HG03060 (cell line): Measurements from ENCODE around the gene GYPC.
"Not testable (repeated sequence)": the region's sequence is repeated elsewhere in the genome, so short reads cannot be mapped to it uniquely, and the experiment has no call there.

Experiments used
- ATAC-seq: cut with Tn5 transposase; IDR thresholded peaks from one replicate; pipeline ENCODE4 v1.9.1; 2021; ENCODE audit warnings: low read depth, moderate number of reproducible peaks; ENCODE audit not compliant: unreplicated experiment

The GYPC gene, protein sequence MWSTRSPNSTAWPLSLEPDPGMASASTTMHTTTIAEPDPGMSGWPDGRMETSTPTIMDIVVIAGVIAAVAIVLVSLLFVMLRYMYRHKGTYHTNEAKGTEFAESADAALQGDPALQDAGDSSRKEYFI

DNA sequence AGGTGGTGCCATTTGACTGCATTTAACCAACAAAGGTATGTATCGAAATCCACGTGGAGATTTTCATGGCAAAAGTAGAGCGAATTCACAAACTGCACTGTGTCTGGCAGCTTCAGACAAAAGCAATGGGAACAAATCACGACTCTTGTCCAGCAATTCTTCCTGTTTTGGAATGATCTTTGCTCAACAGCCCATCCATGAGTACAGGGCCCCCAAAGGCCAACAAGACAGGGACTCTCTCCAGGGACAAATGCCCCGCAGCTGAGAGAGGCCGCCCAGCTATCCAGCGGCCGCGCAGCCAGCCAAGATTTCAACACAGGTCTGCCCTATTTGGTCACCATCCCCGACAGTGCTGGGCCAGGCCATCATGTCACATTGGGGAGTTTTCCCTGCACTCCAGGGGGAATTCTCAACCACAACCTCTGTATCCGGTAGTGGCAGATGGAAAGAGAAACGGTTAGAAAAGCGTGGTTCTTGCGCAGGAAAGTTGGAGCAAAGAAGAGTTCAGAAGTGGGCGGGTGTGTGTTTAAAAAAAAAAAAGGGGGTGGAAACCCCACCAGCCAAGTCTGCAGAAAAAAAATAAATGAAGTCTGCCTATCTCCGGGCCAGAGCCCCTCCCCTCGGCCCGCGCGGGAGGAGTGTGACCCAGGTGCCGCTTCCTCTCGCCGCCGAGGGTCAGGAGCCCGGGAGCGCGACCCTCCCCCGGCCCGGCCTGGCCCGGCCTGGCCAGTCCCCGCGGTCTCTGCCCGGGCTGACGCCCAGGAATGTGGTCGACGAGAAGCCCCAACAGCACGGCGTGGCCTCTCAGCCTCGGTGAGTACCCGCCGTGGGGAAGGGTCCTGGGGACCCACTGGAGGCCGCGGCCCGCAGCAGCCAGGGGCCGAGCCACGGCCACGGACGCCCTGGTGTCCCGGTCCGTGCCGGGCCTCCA, at the start of gene GYPC:
TSS of gene GYPC (plus strand) at position 659 of the 931 bp plus-strand sequence. CDS start at position 765, 106 bp downstream.
- peak; percentile 23 for ATAC-seq

DNA sequence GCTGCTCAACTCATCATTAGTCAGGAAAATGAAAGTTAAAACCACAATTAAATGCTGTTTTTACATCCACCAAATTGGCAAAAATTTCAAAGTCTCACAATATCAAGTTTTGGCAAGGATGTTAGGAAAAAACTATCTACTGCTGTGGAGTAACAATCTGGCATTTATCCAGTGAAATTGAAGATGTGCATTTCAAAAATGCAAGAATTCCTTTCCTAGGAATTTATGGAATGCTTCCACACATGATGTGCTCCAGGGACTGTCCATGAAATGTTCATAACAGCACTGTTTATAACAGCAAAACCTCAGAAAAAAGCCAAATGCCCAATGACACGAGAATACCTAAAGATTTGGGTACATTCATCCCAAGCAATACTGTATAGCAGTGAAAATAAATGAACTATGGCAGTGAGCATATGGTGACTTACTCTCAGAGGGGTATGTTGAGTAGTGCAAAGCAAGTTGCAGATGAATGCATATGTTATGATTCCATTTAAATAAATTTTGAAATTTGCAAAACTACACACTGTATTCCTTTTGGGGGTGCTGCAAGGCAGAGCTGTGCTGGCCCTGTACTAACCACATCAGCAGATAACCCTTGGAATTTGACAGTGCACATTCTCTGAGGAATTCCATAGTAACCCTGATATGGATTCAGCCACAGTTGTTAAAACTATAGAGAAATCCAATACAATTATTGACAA, 41.3 kb upstream of the GYPC start:
- no peak for ATAC-seq

DNA sequence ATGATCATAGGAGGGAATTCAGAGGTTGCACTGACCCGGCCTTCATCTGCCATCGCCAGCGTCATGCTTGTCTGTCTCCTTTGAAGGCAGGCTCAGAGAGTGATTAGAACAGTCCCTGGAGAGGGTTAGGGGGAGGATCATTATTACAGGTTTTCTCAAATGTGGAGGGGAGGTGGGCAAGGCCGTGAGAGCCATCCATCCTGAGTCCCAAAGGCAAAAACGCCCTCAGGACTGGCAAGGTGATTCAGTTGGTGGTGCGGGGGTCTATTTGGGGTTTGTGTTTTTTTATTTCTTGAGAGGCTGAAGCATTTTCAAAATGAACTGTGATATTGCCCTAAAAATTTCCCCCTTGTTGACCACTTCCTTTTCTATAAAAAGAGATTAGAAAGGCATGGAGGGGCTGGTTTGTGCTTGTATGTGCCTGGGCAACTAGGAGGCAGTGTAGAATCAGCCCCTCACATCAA, 39.3 kb upstream of the GYPC start:
- no peak for ATAC-seq

DNA sequence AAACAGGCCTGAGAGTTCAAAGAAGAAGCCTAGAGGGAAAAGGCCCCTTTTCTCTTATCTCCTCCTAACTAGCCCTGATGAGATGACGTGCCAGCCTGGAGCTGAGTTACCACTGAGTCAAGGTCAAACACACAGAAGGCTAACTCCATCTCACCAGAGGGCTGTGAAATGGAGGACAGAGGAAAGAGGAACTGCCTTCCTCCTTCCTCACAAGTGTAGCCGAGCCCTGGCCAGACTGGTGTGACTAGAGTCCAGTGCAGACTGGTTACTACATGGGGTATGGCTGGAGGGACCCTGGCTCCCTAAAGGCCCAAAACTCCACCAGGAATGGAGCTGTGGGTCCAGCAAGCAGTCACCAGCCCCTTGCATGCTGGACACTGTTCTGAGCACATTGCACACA, 35.7 kb upstream of the GYPC start:
- no peak for ATAC-seq

DNA sequence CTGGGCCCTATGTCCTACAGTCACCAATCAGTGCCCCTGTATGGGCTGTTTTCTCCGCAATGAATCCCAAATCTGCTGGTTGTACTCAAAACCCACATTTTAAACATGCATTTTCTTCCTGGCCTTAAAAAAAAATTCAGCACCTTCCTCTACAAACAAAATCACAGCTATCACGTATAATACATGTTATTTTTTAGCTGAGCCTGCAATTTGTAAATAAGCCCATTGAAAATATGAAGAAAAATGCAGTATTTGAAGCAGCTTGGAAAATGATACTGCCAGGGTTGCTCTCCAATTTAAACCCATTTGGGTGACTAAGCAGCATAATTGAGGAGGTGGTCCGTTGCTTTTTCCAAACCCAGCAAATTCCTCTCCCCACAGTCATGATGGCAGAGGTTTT, 33.0 kb upstream of the GYPC start:
- no peak for ATAC-seq

DNA sequence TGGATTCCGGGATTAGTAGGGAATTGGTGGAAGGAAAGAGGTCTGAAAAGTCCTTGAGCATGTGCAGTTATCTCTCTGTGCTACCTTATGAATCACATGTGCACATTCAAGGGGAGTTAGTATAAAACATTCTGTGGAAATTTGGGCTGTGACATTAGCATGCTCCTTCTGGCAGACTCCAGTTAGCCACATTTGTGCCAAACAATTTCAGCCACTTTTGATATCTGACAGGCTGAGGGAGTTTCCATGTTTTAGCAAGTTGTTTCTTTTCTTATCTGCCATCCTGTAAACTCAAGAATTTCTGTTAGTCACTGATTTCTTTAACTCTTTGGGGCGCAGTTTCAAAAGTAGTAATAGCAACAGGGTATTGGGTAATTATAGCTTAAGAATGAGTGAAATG, 28.3 kb upstream of the GYPC start:
- no peak for ATAC-seq

DNA sequence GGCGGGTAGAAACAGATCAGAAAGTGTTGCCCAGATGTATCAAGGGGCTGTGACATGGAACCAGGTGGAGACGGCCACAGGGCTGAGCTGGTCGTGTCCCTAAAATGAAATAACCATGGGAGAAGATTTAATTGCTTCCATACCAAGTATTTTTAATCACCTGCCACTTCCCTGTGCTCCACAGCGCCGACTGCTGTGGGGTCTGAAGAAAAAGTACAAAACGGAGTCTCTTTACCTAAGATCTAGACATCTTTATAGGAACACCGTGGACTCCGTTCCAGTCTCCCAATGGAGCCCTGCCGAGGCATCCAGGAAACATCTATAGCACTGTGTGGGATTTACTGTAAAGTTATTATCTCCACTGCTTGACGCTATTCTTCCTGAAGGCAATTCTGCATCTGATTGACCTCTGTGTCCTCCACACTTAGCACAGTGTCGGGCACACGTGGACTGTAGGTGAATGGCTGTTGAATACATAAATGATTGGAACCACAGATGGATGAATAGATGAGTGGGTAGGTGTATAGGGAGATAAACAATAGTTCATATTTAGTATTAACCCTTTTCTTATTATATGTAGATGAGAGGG, 21.6 kb upstream of the GYPC start:
- ATAC-seq, result no peak

DNA sequence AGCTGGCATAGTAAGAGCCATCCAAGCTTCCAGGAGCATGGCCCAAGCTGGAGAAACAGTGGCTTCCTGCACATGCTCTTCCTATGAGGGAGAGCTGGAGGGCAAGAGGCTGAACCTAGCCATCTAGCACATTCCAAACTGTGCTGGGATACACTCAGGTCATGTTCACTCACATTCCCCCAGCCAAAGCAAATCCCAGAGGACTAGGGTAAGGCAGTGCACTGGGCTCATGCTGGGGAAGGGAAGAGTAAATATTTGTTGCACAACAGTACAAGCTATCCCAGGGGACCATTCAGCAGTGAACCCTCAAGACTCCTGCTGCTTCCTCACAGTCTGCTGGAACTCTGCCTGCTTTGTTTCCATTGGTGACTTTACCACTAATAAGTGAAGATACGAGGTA, 20.7 kb upstream of the GYPC start:
- ATAC-seq, result no peak

DNA sequence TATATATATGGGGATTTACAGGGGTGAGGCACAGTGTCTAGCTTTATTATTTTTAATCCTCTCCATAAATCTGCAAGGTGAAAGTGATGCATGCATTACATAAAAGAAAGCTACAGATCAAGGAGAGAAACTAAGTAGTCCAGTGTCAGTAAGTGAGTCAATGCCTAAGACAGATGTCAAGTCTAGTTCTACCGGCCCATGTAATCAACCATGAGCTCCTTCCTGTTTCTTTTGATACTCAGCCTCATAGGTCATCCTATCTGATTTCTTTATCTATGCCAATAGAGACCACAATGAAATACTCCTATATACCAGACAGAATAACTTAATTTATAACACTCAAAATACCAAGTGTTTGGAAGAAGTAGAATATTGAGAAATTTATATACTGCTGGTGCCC, 20.2 kb upstream of the GYPC start:
- no peak for ATAC-seq

DNA sequence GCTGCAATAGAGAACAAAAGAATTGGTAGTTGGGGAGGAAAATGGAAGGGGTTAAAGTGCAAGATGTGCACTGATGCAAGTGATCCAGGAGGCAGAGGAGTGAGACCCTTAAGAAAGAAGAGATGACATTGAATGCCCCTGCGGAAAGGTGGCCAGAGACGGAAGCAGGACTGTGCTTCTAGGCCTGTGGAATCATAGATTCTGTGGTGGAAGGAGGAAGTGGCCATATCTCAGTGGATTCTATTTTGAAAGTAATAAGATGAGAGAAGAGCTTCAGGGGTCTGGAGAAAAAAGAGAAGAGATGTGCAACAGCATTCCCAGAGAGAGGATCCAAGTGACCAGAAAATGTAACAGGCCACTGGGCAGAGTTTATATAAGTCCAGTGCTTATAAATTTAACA, 18.6 kb upstream of the GYPC start:
- ATAC-seq, result no peak

DNA sequence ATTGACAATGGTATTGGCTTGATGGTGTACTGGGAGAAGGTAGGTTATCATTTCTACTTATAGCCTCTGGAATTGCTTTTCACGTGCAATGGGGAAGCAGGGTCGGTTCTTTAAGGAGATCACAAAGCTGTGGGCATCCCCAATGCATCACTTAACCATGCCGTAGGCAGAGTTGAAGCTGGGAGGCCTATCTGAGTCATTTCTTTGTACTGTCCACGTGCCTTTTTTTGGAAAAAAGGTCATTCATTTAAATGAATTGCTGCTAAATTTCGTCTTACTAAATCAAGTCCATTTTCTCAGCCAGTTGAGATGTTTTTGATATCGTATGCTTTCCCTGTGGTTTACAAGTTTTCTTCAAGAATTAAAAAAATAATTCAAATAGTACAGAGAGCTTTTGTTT, 17.2 kb upstream of the GYPC start:
- no peak for ATAC-seq

DNA sequence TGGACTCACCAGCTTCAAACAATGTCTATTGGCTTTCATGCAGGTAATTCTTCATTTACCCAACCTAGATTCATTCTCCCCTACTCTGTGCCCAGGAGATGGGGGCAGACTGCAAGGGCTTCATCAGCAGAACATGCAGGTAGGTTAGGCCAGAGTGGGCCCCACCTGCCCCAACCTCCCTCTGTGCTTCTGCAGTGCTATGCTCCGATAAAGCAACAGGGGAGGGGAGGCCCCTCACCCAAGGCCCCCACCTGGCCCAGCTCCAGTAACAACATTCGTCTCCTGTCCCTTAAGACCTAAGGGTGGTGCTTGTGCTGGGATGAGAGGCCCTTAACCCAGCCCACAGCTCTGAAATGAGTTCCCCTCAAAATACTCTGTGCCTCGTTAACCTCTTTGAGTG, 16.7 kb upstream of the GYPC start:
- no peak for ATAC-seq

DNA sequence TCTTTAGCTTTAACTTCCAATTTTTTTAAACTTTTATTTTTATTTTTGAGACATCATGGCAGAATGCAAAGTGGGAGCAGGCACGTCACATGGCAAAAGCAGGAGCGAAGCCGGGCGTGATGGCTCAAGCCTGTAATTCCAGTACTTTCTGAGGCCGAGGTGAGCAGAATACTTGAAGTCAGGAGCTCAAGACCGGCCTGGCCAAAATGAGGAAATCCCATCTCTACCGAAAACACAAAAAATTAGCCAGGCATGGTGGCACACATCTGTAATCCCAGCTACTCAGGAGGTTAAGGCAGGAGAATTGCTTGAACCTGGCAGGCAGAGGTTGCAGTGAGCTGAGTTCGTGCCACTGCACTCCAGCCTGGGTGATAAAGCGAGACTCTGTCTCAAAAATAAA, 14.7 kb upstream of the GYPC start:
- ATAC-seq, result not testable (repeated sequence)

DNA sequence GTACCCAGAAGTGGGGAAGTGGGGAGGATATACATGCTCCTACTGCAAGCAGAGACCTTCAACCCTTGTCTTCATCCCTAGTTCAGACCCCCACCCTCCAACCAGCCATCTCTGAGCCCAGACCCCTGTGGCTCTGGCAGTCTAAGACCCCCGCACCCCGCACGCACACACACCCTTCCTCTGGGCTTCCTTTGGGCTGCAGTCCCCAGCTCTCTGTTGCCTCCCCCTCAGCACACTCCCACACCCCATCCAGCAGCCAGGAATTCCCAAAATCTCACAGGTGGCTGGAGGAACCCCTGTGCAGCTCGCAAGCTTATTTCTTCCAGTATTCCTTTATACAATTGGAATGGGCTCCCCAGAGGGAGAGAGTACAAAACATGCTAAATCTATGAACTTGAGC, 13.9 kb upstream of the GYPC start:
- no peak for ATAC-seq

DNA sequence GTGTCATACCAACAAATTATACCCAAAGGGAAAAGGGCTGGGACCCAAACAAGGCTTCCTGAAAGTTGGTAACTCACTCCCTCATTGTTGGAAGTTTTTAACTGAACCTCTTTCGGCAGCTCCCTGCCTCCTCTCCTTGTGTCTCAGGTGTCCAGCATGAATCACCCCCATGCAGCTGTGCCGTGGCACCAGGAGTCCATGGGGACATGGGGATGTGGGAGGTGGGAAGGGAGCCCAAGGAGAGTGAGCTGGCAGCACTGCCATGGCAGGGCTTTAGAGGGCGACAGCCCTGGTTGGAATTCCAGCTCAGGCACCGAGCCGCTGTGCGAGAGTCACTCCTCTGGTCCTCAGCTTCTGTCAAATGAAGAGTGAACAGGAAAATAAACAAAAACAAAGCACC, 12.5 kb upstream of the GYPC start:
- no peak for ATAC-seq

DNA sequence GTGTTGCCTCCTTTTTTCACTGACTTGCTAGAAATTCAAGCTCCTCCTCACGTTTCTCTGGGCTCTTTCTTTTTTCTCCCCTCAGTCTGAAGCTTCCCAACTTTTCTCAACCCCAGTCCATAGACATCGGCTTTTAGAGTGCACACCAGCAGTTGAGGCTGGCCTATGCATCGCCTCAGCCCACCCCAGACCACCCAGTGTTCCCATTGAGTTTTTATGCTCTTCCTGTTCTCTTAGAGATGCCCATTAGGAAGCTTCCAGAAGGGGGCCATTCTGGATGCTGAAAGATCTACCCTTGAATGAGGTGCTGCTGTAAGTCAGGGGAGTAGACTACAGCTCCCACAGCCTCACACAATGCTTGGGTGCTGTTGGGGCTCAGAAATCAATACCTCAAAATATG, 12.0 kb upstream of the GYPC start:
- no peak for ATAC-seq

DNA sequence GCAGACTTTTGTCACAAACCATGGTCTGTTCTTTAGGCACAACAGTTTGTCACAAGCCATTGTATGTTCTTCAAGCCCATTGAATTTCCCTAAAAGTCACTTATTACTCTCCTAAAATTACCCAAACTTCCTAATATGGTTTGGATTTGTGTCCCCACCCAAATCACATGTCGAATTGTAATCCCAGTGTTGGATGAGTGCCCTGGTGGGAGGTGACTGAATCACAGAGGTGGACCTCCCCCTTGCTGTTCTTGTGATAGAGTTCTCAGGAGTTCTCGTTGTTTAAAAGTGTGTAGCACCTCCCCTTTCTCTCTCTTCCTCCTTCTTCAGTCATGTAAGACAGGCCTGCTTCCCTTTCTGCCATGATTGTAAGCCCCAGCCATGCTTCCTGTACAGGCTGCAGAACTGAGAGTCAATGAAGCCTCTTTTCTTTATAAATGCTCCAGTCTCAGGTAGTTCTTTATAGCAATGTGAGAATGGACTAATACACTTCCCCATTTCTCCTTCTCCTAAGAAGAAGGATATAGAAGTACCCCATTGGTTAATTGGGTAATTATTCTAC, 11.2 kb upstream of the GYPC start:
- peak; percentile 57 for ATAC-seq

DNA sequence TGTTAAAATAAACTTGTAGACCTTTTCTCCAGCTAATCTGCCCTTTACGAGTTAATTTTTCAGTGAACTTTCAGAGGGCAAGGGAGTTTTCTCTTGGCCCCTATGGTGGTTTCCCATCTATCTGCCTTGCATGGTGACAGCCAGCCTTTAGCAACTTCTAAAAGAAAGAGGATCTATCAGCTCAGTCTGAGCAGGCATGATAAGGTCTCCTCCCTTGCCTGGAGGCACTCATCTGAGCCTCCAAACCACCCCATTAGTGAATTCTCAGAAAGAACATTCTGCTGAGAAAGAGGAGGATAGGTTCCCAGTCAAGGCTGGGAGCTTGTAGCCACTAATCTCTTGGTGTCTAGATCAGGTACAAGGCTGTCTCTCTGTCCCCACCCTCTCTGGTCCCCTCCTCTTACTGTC, 10.7 kb upstream of the GYPC start:
- ATAC-seq, result peak; percentile 12

DNA sequence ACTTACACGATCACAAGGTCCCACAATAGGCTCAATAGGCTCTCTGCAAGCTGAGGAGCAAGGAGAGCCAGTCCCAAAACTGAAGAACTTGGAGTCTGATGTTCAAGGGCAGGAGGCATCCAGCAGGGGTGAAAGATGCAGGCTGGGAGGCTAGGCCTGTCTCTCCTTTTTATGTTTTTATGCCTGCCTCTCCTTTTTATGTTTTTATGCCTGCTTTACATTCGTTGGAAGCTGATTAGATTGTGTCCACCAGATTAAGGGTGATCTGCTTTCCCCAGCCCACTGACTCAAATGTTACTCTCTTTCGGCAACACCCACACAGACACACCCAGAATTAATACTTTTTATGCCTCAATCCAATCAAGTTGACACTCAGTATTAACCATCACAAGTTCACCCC, 9.9 kb upstream of the GYPC start:
- ATAC-seq, result no peak

DNA sequence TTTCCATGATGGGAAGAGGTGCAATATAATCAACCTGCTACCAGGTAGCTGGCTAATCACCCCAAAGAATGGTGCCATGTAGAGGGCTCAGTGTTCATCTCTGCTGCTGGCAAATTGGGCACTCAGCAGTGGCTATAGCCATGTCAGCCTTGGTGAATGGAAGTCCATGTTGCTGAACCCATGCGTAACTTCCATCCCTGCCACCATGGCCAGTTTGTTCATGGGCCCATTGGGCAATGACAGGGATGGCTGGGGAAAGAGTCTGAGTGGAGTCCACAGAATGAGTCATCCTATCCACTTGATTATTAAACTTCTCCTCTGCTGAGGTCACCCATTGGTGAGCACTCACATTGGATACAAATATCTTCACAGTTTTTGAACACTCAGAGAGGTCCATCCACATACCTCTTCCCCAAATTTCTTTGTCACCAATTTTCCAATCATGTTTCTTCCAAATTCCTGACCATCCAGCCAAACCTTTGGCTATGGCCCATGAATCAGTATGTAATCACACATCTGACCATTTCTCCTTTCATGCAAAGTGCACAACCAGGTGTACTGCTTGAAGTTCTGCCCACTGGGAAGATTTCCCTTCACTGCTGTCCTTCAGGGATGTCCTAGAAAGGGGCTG, 8.1 kb upstream of the GYPC start:
- not testable (repeated sequence) for ATAC-seq
